Subcutaneous abdominal adipose tissue (tissue), 5 donors: Measurements from ENCODE around the gene COL4A3.
A peak's percentile ranks its signal among the peaks of the same experiment; 100 is the strongest.

Experiments
- H3K27ac ChIP-seq: one replicate; pipeline ENCODE4 v1.7.0; 2013; ENCODE audit warnings: low read depth, mild to moderate bottlenecking, inconsistent platforms, low read length, moderate library complexity
- H3K27me3 ChIP-seq, 5 donors: one replicate each; pipeline ENCODE4 v1.7.0; 2013; ENCODE audit warnings: low read length in 5 of 5, inconsistent platforms in 1 of 5; ENCODE audit not compliant: control insufficient read depth in 5 of 5, insufficient read depth in 4 of 5
- H3K36me3 ChIP-seq, 5 donors: one replicate each; pipeline ENCODE4 v1.7.0; 2013; ENCODE audit warnings: low read length in 5 of 5; ENCODE audit not compliant: control insufficient read depth in 5 of 5, insufficient read depth in 5 of 5
- H3K4me1 ChIP-seq, 5 donors: one replicate each; pipeline ENCODE4 v1.7.0; 2013; ENCODE audit warnings: low read length in 5 of 5, mild to moderate bottlenecking in 3 of 5, moderate library complexity in 1 of 5; ENCODE audit not compliant: control insufficient read depth in 5 of 5, insufficient read depth in 5 of 5
- H3K4me3 ChIP-seq, 5 donors: one replicate each; pipeline ENCODE4 v1.7.0; 2013; ENCODE audit warnings: low read length in 5 of 5, low read depth in 1 of 5
- H3K9ac ChIP-seq, 5 donors: one replicate each; pipeline ENCODE4 v1.7.0; 2013; ENCODE audit warnings: low read length in 5 of 5, mild to moderate bottlenecking in 4 of 5, moderate library complexity in 3 of 5
- H3K9me3 ChIP-seq, 5 donors: one replicate each; pipeline ENCODE4 v1.7.0; 2013; ENCODE audit warnings: low read length in 5 of 5; ENCODE audit not compliant: control insufficient read depth in 5 of 5
- donor health status: healthy.
- donor health status: healthy.
- donor health status: healthy.
- donor health status: healthy.
- donor health status: healthy.

The COL4A3 gene

DNA sequence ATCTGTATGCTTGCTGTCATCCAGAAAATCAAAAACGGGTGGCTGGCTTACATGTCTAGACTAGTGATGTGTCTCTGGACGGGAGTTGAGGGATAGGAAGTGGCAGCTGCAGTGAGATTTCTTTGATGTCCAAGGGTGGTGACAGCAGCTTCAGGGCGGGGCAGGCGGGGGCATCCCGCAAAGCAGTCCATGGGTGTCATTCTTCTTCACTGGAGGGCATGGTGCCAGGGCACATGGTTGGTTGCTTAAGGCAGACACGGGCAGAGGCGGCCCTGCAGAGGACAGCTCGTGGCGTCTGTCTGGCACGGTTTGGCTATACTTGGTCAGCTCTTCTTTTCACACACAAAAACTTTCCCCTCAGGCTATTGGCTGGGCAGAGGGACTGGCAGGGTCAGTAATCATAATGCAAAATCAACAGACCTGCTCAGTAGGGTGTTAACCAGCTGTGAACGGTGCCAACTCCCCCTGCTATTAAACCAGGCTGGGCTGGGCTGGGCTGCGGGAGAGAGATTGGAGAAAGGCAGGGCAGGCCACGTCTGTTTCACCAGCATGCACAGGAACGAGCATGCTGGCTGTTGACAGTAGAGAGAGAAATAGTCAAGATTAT, 63.7 kb downstream of the COL4A3 start:
- Histone ChIP-seq H3K4me3 (peak overlapping the region in 1 of 5 donors; percentile 2), H3K9ac (no peak overlapping the region), H3K27ac (no peak overlapping the region), H3K27me3 (peaks cover 0 to 4% (median 0%) of the 10 kb centered on the region in 5 donors), H3K9me3 (no peaks in the 10 kb centered on the region), H3K36me3 (no peaks in the 10 kb centered on the region), H3K4me1 (peaks cover 0 to 10% (median 0%) of the 10 kb centered on the region in 5 donors)

DNA sequence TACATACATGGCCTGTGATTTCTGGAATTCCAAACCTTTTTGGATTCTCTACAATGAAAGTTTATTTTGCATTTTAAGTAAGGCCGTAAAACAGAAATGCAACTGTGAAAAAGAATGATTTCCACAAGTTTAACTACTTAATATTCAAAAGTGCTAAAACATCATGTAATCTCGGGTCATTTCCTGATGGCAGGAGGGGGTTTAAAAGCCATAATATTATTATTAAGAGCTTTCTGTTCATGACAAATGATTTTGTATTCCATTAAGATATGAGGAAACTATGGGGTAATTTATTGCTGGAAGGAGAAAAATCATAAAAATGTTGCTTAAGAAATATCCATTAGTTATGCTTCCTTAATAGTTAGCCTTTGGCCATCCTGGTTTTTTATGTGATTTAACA, 65.7 kb downstream of the COL4A3 start:
- Histone ChIP-seq H3K27me3 (peaks cover 0 to 4% (median 0%) of the 10 kb centered on the region in 5 donors), H3K4me1 (peaks cover 0 to 10% (median 0%) of the 10 kb centered on the region in 5 donors), H3K36me3 (no peaks in the 10 kb centered on the region), H3K9ac (no peak overlapping the region), H3K27ac (no peak overlapping the region), H3K9me3 (no peaks in the 10 kb centered on the region), H3K4me3 (no peak overlapping the region)

DNA sequence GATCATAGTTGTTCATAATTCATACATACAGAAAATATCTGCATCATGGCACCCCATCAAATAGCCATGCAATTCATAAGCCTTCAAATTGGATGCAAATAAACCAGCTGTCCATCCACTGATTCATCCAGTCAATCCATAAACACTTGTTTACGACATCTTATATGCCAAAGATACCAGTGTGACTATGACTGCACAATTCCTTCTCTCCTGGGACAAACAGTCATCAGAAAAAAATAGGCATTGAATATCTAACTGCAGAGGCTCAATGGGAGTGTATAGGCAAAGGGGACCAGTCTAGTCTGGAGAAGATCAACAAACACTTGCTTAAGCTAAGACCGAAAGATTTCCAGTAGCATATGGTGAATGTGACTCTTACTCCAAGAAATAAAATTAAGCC, 70.0 kb downstream of the COL4A3 start:
- Histone ChIP-seq H3K9me3 (no peaks in the 10 kb centered on the region), H3K27me3 (peaks cover 0 to 1% (median 0%) of the 10 kb centered on the region in 5 donors), H3K9ac (no peak overlapping the region), H3K4me3 (no peak overlapping the region), H3K4me1 (no peaks in the 10 kb centered on the region), H3K27ac (no peak overlapping the region), H3K36me3 (no peaks in the 10 kb centered on the region)

DNA sequence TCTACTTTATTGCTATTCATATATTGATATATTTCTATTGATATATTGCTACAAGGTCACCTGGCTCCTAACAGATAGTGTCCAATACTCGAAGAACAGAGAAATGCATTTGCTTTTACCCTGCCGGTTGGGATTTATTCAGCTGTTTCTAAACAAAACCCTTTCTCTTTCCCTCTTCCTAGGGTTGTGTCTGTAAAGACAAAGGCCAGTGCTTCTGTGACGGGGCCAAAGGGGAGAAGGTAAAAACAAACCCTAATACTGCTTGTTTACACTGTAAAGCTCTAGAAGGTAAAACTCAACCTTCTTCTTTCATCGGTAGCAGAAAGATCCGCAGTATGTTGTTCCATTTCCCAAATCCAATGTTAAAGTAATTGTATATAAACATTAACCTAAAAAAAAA, 73.4 kb downstream of the COL4A3 start:
- Histone ChIP-seq H3K9ac (no peak overlapping the region), H3K4me3 (no peak overlapping the region), H3K27me3 (peaks cover 0 to 7% (median 0%) of the 10 kb centered on the region in 5 donors), H3K36me3 (no peaks in the 10 kb centered on the region), H3K4me1 (no peaks in the 10 kb centered on the region), H3K27ac (no peak overlapping the region), H3K9me3 (no peaks in the 10 kb centered on the region)

DNA sequence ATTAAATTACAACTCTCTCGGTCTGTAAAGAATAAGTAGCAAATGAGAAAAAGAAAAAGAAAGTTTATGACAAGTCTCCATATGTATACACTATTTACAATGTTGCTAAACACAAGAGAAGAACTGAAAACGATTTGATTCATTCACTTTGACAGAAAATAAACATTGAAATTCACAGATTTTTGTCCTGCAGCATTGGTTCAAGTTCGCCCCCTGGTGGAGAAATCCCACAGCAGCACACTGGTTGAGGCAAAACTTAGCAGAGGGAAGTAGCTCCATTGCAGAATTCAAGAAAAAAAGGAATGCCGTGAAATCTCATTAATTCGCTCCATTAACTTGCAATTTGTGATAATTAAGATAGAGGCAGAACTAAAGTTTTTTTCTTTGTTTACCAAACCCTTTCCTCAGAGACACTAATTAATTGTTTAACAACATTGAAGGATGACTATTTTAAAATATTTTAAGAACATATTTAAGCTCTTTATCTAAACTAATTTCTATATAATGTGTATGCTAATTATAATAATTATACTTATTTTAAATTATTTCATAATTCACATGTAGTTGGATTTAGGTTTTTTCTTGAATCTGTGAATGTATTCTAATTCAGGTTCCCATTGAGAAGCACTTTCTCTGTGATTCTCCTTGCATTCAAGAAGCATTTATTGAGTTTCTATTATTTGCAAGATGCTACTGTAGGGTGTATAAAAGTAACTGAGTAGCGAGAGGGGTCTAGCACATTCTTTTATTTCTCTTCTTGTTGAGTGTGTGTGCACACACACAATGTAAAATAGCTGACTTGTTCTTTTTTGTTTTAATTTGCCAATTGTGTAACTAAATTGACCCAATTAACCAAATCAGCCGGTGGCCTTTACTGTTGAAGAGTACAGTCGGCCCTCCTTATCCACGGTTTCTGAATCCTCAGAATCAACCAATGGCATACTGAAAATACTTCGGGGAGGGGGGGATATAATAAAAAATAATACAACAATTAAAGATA, 74.1 kb downstream of the COL4A3 start:
- H3K27me3 ChIP-seq, result peaks cover 0 to 7% (median 0%) of the 10 kb centered on the region in 5 donors
- H3K27ac ChIP-seq, result no peak overlapping the region
- no peak overlapping the region for H3K9ac ChIP-seq
- no peaks in the 10 kb centered on the region for H3K36me3 ChIP-seq
- no peaks in the 10 kb centered on the region for H3K4me1 ChIP-seq
- no peak overlapping the region for H3K4me3 ChIP-seq
- no peaks in the 10 kb centered on the region for H3K9me3 ChIP-seq

GRCh38 chr2:227241005-227241404, 76.6 kb downstream of the COL4A3 start:
- Histone ChIP-seq H3K27ac (no peak overlapping the region), H3K9ac (no peak overlapping the region), H3K36me3 (no peaks in the 10 kb centered on the region), H3K9me3 (no peaks in the 10 kb centered on the region), H3K27me3 (peaks cover 0 to 7% (median 0%) of the 10 kb centered on the region in 5 donors), H3K4me3 (no peak overlapping the region), H3K4me1 (no peaks in the 10 kb centered on the region)

DNA sequence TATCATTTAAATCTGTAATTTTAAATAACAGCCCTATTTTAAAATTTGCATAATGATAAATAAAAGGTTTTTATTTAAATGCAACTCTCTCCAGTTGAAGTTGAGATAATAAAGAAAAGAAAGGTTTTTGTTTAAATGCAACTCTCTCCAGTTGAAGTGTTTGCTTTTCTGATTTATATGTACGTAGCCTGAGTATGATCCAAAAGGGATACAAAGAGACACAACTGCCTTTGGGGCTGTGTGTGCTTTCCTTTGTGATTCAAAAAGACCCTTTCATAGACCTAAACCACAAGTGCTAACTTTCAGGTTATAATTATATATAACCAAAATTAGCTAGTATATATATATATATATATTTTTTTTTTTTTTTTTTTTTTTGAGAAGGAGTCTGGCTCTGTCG, 84.5 kb downstream of the COL4A3 start:
- Histone ChIP-seq H3K27me3 (no peaks in the 10 kb centered on the region), H3K9ac (no peak overlapping the region), H3K36me3 (no peaks in the 10 kb centered on the region), H3K27ac (no peak overlapping the region), H3K9me3 (no peaks in the 10 kb centered on the region), H3K4me3 (no peak overlapping the region), H3K4me1 (no peaks in the 10 kb centered on the region)

DNA sequence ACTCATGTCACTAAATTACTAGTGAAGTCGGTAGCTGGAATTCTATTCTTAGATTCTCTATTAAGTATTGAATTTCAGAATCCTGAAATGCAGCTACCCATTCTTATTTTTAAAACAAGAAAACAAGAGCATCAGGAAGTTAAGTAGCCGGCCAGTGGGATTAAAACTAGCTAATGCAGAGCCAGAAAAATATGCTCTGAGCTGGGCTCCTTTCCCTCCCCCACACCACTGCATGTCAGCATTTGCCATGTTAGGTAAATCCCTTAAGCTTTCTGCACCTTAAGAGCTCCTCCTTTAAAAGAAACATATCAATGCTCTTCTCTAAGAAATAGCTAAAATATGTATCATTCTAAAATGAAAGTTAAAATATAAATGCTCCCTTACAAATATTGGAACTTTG, 88.4 kb downstream of the COL4A3 start:
- Histone ChIP-seq H3K4me1 (no peaks in the 10 kb centered on the region), H3K27ac (no peak overlapping the region), H3K36me3 (no peaks in the 10 kb centered on the region), H3K9me3 (peaks cover 0 to under 1% (median 0%) of the 10 kb centered on the region in 5 donors), H3K27me3 (no peaks in the 10 kb centered on the region), H3K4me3 (no peak overlapping the region), H3K9ac (no peak overlapping the region)

GRCh38 chr2:227256605-227257004, 92.2 kb downstream of the COL4A3 start:
- peaks cover 0 to 5% (median 0%) of the 10 kb centered on the region in 5 donors for H3K9me3 ChIP-seq
- H3K27ac ChIP-seq, result no peak overlapping the region
- no peaks in the 10 kb centered on the region for H3K27me3 ChIP-seq
- H3K4me3 ChIP-seq, result no peak overlapping the region
- no peaks in the 10 kb centered on the region for H3K36me3 ChIP-seq
- no peaks in the 10 kb centered on the region for H3K4me1 ChIP-seq
- H3K9ac ChIP-seq, result no peak overlapping the region

DNA sequence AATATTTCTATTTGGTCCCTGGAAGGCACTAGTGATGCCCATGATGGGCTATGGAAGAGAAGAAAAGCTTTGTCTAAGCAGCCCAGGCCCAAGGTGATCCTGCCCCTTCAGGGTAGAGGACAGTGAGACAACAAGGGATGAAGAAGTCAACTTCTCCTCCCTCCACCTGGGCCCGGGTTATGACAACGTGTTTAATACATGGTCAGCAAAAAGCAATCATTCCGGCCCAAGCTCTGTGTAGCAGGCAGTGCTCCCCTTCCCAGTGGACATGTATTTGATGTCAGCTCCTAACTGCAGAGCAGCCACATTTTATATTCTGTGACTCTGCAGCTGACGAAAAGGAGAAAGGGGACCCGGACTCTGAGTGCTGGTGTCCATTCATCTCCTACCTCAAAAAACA, 93.4 kb downstream of the COL4A3 start:
- no peaks in the 10 kb centered on the region for H3K36me3 ChIP-seq
- H3K4me1 ChIP-seq, result no peaks in the 10 kb centered on the region
- peaks cover 0 to 5% (median 0%) of the 10 kb centered on the region in 5 donors for H3K9me3 ChIP-seq
- no peaks in the 10 kb centered on the region for H3K27me3 ChIP-seq
- H3K4me3 ChIP-seq, result no peak overlapping the region
- H3K27ac ChIP-seq, result no peak overlapping the region
- H3K9ac ChIP-seq, result no peak overlapping the region
